Esophagus (tissue), 2 donors: ENCODE measurements around the gene ENSA. TPM values are rescaled to one million over a fixed set of nuclear protein-coding genes. Genes with fewer than 3 reads are reported as not detected.
"Not testable (repeated sequence)": the region's sequence is repeated elsewhere in the genome, so short reads cannot be mapped to it uniquely, and the experiment has no call there.

Experiments
- H3K27ac ChIP-seq, 2 donors: one replicate each; pipeline ENCODE4 v1.5.1; 2013; ENCODE audit warnings: low read depth in 2 of 2, mild to moderate bottlenecking in 2 of 2, inconsistent platforms in 1 of 2, low read length in 1 of 2, moderate library complexity in 1 of 2
- H3K27me3 ChIP-seq, 2 donors: one replicate each; pipeline ENCODE4 v1.6.1; 2013; ENCODE audit warnings: low read length in 2 of 2, control low read depth in 1 of 2, mild to moderate bottlenecking in 1 of 2; ENCODE audit not compliant: insufficient read depth in 2 of 2, control insufficient read depth in 1 of 2
- H3K36me3 ChIP-seq, 2 donors: one replicate each; pipeline ENCODE4 v1.6.1; 2013; ENCODE audit warnings: low read length in 1 of 2; ENCODE audit not compliant: control insufficient read depth in 2 of 2, insufficient read depth in 2 of 2
- H3K4me1 ChIP-seq, 2 donors: one replicate each; pipeline ENCODE4 v1.6.1; 2013; ENCODE audit warnings: low read length in 1 of 2; ENCODE audit not compliant: control insufficient read depth in 2 of 2, insufficient read depth in 2 of 2
- H3K4me3 ChIP-seq, 2 donors: one replicate each; pipeline ENCODE4 v1.5.1; 2013; ENCODE audit warnings: low read length in 2 of 2, mild to moderate bottlenecking in 2 of 2, low read depth in 1 of 2, moderate library complexity in 1 of 2
- H3K9me3 ChIP-seq, 2 donors: one replicate each; pipeline ENCODE4 v1.6.1; 2013; ENCODE audit warnings: mild to moderate bottlenecking in 2 of 2, low read depth in 1 of 2, low read length in 1 of 2, moderate library complexity in 1 of 2; ENCODE audit not compliant: control insufficient read depth in 2 of 2, insufficient read depth in 1 of 2
- WGBS, 2 donors: extraction: QIAGEN DNeasy Blood & Tissue Kit; methylation state at CpG; one replicate each; pipeline ENCODE4 v1.1.7; 2013; 5-methylcytosine and 5-hydroxymethylcytosine counted together
- polyA plus RNA-seq, 2 donors: library from polyadenylated mRNA; stranded (reverse); fragments of 200-250 nt; gene quantifications; one replicate each; pipeline ENCODE4 v1.2.3, GENCODE V29; 2013
- donor health status: healthy with polysubstance abuse.
- donor health status: Bipolar disorder and iron deficiency.

Gene ENSA
- polyA plus RNA-seq, 2 donors: 290 to 298 TPM

GRCh38 chr1:150577557-150578271 is 51.7 kb downstream of the ENSA start:
- peaks cover 0 to 5% of the 10 kb centered on the region in 2 donors for H3K4me1 ChIP-seq

DNA sequence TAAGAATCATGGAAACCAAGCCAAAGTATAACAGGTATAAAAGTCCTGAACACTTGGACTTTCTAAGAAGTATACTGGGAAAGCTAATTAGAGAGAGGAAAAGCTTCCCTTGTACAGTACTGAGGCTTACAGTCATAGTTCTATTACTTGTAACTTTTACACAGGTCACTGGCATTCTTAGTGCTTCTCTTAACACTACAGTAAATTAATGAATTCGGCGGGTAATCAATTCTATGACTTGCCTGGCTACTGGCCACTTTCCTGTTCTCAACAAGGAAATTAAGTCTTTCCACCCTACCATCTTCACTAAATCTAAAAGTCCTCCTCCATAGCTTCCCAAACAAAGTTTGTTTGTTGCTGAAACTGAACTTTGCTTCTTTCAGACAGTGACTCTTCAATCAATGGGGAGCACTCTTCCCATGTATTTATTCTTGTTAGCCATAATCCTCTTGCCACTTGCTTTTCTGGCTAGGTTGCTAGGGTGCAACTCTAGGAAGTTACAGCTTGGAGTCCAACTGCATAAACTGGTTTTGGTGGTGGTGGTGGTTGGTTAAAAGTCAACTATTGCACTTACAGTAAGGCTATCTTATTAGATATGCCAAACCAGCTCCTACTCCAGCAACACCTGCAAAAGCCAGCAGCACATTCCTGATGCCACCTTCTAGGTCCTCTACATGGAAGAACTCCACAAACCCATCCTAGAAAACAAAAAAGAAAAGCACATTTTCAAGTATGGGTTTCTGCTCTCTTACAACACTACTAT is 52.4 kb downstream of the ENSA start:
- WGBS, 2 donors: 0 to 15% methylated on average over 2 of the region's 2 CpGs
- Histone ChIP-seq H3K4me1 (peaks cover 0 to 5% of the 10 kb centered on the region in 2 donors), H3K4me3 (peak overlapping the region; percentile 52 to 95), H3K36me3 (peaks cover 2 to 19% of the 10 kb centered on the region in 2 donors), H3K27ac (peak overlapping the region; percentile 68 to 83), H3K9me3 (no peaks in the 10 kb centered on the region), H3K27me3 (no peaks in the 10 kb centered on the region)

More at GRCh38 chr1:150577557-150578271, 51.7 kb downstream of the ENSA start:
- H3K4me3 ChIP-seq: peak overlapping the region; percentile 91 to 95
- H3K27me3 ChIP-seq: no peaks in the 10 kb centered on the region
- no peaks in the 10 kb centered on the region for H3K9me3 ChIP-seq
- WGBS, 2 donors: 1% methylated on average over 11 of the region's 11 CpGs
- peaks cover 2 to 19% of the 10 kb centered on the region in 2 donors for H3K36me3 ChIP-seq
- peak overlapping the region; percentile 99 to 100 for H3K27ac ChIP-seq

DNA sequence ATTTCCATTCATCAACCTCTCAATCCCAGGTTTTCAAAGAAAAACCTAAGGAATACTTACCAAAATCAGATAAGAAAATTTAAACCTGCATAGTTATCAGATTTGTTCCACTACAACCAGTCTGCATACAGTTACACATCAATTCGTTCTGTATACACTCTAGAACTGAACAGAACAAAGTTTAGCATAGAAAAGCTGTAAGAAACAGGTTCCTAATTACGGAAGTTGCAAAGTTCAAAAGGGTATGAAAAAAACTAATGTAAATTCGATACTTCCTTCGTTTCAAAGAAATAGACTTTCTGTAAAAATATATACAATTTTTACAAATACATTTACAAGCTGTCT is 53.1 kb downstream of the ENSA start:
- Histone ChIP-seq H3K4me1 (peaks cover 0 to 5% of the 10 kb centered on the region in 2 donors), H3K27me3 (no peaks in the 10 kb centered on the region)
- WGBS, 2 donors: 1% methylated on average over 4 of the region's 4 CpGs

DNA sequence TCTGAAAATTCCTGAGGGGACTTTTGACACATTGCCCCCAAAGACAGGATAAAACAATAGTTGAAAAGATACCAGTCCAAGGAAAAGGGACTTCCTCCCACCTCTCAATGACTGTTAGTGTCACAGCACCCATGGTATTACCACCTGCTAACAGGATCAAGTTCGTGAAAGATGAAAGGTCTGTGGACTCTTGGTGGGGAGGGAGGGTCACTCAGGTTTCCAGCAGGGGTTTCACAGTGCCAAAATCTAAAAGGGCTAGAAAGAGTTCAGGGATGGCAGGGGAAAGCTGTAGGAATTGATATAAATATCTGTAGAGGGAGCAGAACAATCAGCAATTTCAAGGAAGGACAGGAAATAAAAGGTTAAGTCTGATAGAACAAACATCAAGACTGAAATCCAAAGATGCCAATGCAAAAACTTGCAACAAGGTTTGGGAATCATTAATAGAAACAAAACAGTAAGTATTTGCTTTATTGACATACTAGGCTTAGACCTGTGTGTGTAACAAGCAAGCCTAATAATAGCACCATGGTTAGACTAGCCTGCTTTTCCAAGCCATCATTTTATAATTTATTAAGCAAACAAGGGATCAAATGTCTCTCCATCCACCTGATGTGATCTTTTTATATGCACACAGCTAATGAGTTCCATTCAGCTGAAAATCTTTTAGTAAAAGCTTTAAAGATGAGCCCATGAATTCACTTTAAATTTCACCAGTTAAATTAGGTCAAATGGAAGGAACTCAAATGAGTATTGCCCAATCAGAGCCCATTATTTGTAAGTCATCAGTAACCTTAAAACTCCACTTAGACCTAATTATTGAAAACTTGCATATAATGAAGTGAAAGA is 53.7 kb downstream of the ENSA start:
- Histone ChIP-seq H3K4me3 (peak overlapping the region; percentile 39 to 95), H3K27ac (peak overlapping the region; percentile 41 to 78), H3K27me3 (no peaks in the 10 kb centered on the region), H3K36me3 (peaks cover 2 to 19% of the 10 kb centered on the region in 2 donors), H3K9me3 (no peaks in the 10 kb centered on the region), H3K4me1 (peaks cover 0 to 5% of the 10 kb centered on the region in 2 donors)
- 0 to 2% methylated on average over 1 of the region's 1 CpG for WGBS, 2 donors

More for the DNA sequence above, 53.1 kb downstream of the ENSA start:
- peaks cover 2 to 19% of the 10 kb centered on the region in 2 donors for H3K36me3 ChIP-seq
- H3K27ac ChIP-seq: no peak overlapping the region
- H3K9me3 ChIP-seq: no peaks in the 10 kb centered on the region
- H3K4me3 ChIP-seq: peak overlapping the region in 1 of 2 donors; percentile 95

DNA sequence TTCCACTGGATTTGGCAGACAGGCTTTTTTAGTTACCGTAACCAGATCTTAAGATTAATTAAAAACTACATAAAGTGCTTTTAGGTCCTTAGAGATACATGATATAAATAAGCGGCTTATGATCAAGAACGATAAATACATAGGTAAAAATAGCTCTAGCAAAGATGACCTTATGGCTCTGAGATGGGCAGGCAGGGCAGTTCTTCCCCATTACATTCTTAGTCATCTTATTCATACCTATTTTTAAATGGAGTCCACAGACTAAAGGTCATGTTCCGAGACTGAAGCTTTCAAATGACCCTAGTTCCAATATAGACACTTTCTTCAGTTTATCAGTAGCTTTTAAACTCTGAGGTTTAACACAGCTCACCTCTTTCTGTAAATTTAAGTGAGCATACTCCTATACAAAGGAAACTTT is 54.3 kb downstream of the ENSA start:
- peak overlapping the region in 1 of 2 donors; percentile 95 for H3K4me3 ChIP-seq
- H3K9me3 ChIP-seq: no peaks in the 10 kb centered on the region
- H3K27ac ChIP-seq: peak overlapping the region in 1 of 2 donors; percentile 78
- no peaks in the 10 kb centered on the region for H3K27me3 ChIP-seq
- 20 to 26% methylated on average over 4 of the region's 4 CpGs for WGBS, 2 donors
- H3K4me1 ChIP-seq: peaks cover 0 to 4% of the 10 kb centered on the region in 2 donors
- H3K36me3 ChIP-seq: peaks cover 2 to 19% of the 10 kb centered on the region in 2 donors

- peaks cover 2 to 19% of the 10 kb centered on the region in 2 donors for H3K36me3 ChIP-seq
- peaks cover 0 to 10% of the 10 kb centered on the region in 2 donors for H3K4me1 ChIP-seq
- 29 to 39% methylated on average over 6 of the region's 6 CpGs for WGBS, 2 donors
- peak overlapping the region; percentile 34 to 68 for H3K27ac ChIP-seq
- no peaks in the 10 kb centered on the region for H3K27me3 ChIP-seq
- no peaks in the 10 kb centered on the region for H3K9me3 ChIP-seq
- H3K4me3 ChIP-seq: peak overlapping the region; percentile 40 to 95
Observed at GRCh38 chr1:150574260-150575071, 54.9 kb downstream of the ENSA start.

DNA sequence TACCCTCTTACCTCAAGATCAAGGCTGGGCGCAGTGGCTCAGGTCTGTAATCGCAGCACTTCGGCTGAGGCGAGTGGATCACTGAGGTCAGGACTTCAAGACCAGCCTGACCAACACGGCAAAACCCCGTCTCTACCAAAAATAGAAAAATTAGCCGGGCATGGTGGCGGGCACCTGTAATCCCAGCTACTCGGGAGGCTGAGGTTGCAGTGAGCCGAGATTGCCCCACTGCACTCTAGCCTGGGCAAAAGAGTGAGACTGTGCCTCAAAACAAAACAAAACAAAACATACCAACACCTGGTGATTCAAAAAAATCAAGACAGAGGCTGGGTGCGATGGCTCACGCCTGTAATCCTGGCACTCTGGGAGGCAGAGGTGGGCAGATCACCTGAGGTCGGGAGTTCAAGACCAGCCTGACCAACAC is 55.8 kb downstream of the ENSA start:
- WGBS, 2 donors: 68 to 72% methylated on average over 13 of the region's 13 CpGs
- Histone ChIP-seq H3K4me1 (peaks cover 0 to 13% of the 10 kb centered on the region in 2 donors), H3K36me3 (peaks cover 2 to 16% of the 10 kb centered on the region in 2 donors), H3K27ac (peak overlapping the region; percentile 11 to 49)
- H3K9me3 ChIP-seq, H3K4me3 ChIP-seq, H3K27me3 ChIP-seq: not testable (repeated sequence)

DNA sequence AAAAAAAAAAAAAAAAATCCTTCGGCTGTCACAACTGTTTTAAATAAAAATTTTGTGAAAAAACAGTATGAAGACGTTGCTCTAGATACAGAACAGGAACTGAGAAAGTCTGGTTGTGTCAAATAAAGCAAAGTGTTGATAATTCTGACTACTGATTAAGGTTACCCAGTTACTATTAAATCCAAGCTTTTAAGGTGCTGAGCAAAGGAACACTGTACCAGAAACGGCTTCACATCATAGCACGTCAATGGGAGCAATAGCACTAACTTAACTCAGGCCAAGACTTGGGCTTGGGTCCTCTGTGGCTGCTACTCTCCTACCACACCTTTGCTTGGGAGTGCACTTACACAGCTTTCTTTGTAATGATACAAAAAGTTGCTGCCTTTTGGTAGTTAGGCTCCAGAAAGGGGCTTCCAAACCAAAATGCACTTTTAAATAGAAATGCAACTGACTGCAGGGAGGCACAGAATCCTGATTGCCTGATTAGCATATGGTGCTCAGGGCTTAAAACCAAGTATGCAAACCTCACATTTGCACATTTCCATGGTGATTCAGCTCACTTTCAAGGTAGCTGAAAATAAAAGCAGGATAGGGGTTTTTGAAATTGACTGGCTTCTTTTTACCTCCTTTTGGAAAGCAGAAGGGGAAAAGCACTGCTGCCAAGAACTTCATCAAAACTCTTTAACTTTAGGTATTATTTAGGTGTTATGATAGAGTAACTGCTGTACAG is 56.3 kb downstream of the ENSA start:
- Histone ChIP-seq H3K27ac (peak overlapping the region; percentile 11 to 49), H3K9me3 (no peaks in the 10 kb centered on the region), H3K4me1 (peaks cover 0 to 13% of the 10 kb centered on the region in 2 donors), H3K27me3 (no peaks in the 10 kb centered on the region), H3K4me3 (no peak overlapping the region), H3K36me3 (peaks cover 2 to 15% of the 10 kb centered on the region in 2 donors)
- WGBS, 2 donors: 43 to 48% methylated on average over 4 of the region's 4 CpGs
